Astrocyte (in vitro differentiated cells and primary cell): ENCODE measurements around the gene PEAR1.

Source experiments
- CTCF ChIP-seq: IDR thresholded peaks from 2 replicates; pipeline ENCODE4 v1.5.1; 2011; ENCODE audit warnings: low read depth, mild to moderate bottlenecking, inconsistent platforms, low read length, moderate library complexity; ENCODE audit not compliant: insufficient read depth
- EZH2 ChIP-seq: IDR thresholded peaks from 2 replicates; pipeline ENCODE4 v1.6.1; 2012; ENCODE audit warnings: mild to moderate bottlenecking, low read length, inconsistent platforms; ENCODE audit not compliant: insufficient read depth

- TF ChIP-seq CTCF (no peak), EZH2 (no peak)
Observed at GRCh38 chr1:156947127-156947526, 53.6 kb downstream of the PEAR1 start.
